ENCODE measurements around the gene TMEM184B. TPM values are rescaled to one million over a fixed set of nuclear protein-coding genes. Genes with fewer than 3 reads are reported as not detected.

The TMEM184B gene
- total RNA-seq, 1 experiment from 2014 or later = 192 TPM

DNA sequence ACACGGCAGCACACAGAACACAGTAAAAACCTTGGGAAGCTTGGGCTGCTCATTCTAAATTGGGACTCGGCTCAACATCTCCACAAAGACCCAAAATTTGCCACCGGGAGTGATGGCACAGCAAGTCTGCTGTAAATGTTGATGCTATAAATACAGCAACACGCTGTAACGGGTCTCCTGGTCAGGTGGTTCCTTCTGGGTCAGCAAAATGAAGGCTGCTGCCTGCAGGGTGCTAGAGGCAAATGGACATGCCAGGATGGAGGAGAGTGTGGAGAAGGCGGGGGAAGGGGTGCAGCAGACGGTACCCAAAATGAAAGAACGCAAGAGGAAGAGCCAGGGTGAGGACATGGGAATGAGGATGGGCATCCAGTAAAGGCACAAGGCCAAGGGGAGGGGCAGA lies 40.6 kb downstream of the TMEM184B start:
- Histone ChIP-seq H3K4me2 (no peak overlapping the region), H4K20me1 (ENCODE audit: insufficient read depth) (no peaks in the 10 kb centered on the region), H3K9me2 (ENCODE audit: insufficient read depth) (no peaks in the 10 kb centered on the region), H3K9me3 (ENCODE audit: insufficient read depth, low read depth) (no peaks in the 10 kb centered on the region), H3K27me3 (ENCODE audit: insufficient read depth, low read depth) (no peaks in the 10 kb centered on the region), H3F3A (ENCODE audit: insufficient read depth, low read depth) (peaks cover 43% of the 10 kb centered on the region), H3K79me2 (ENCODE audit: low read depth) (peaks cover 56% of the 10 kb centered on the region), H2AFZ (no peak overlapping the region), H3K4me3 (no peak overlapping the region), H3K4me1 (replicated peaks; ENCODE audit: insufficient read depth) (peaks cover 68% of the 10 kb centered on the region), H3K27ac (no peak overlapping the region), H3K36me3 (ENCODE audit: low read depth) (peaks cover 64% of the 10 kb centered on the region)
- TF ChIP-seq CTCF (conservative IDR thresholded peaks at IDR 0.05) (no peak), EZH2 (IDR thresholded peaks at IDR 0.05; ENCODE audit: low read depth) (no peak)
- ChIA-PET POLR2A (ENCODE audit: unreplicated experiment) (no interaction called here), CTCF (no interaction called here)
- DNase-seq = no peak
- intact Hi-C loops (cut with micrococcal nuclease; ENCODE audit: unreplicated experiment) = no loop called here
- no TSS peak for BruUV-seq (replicated peaks)

- intact Hi-C loops (cut with micrococcal nuclease; ENCODE audit: unreplicated experiment) = no loop called here
- no peaks in the 10 kb centered on the region for H3K9me3 ChIP-seq (ENCODE audit: insufficient read depth, low read depth)
- CTCF ChIA-PET = interaction anchor here (0.6 kb wide), 1 partner anchor 12 kb away, joined by 3 read pairs; no protein-coding TSS in a partner anchor
Measured at GRCh38 chr22:38230916-38231315, 41.9 kb downstream of the TMEM184B start.

DNA sequence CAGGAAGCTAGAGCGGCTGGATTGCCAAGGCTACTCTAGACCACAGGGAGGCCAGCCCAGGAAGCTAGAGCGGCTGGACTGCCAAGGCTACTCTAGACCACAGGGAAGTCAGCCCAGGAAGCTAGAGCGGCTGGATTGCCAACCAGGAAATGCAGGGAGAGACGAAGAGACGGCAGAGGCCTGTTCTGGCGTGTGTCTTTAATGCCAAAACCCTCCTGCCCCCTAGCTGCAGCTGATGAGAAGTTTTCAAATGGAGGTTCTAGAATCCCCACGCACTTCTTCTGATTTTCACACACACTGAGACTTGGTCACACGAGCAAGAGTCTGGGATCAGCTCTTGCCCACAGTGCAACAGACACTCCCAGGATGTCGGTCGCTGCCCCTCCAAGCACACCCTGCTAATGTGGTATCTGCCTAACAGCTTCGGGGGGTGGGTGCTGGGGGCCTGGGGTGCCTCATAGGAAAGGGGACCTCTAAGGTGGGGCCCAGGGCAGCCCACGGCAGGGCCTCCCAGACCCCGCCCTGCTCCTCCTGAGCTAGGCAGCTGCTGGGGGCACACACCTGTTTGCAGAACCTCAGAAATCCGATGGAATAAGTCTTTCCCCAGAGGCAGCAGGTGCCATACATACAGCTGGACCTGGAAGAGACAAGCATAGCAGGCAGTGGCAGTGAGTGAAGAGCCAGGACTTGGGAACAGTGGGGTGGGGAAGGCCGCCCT lies 42.5 kb downstream of the TMEM184B start:
- Histone ChIP-seq H3F3A (ENCODE audit: insufficient read depth, low read depth) (peaks cover 43% of the 10 kb centered on the region), H3K4me2 (no peak overlapping the region), H3K27me3 (ENCODE audit: insufficient read depth, low read depth) (no peaks in the 10 kb centered on the region), H3K9me2 (ENCODE audit: insufficient read depth) (no peaks in the 10 kb centered on the region), H3K79me2 (ENCODE audit: low read depth) (peaks cover 53% of the 10 kb centered on the region), H3K4me1 (replicated peaks; ENCODE audit: insufficient read depth) (peaks cover 51% of the 10 kb centered on the region), H2AFZ (no peak overlapping the region), H3K9me3 (ENCODE audit: insufficient read depth, low read depth) (no peaks in the 10 kb centered on the region), H3K4me3 (no peak overlapping the region), H4K20me1 (ENCODE audit: insufficient read depth) (no peaks in the 10 kb centered on the region), H3K27ac (0 out of 2 replicates have a peak overlapping the region, but pooled peaks have one; percentile 39), H3K36me3 (ENCODE audit: low read depth) (peaks cover 68% of the 10 kb centered on the region)
- TF ChIP-seq EZH2 (IDR thresholded peaks at IDR 0.05; ENCODE audit: low read depth) (no peak), CTCF (conservative IDR thresholded peaks at IDR 0.05) (0 out of 2 replicates have a peak, but pooled peaks have one; percentile 17)
- intact Hi-C loops (cut with micrococcal nuclease; ENCODE audit: unreplicated experiment) = no loop called here
- POLR2A ChIA-PET (ENCODE audit: unreplicated experiment) = interaction anchor here (0.5 to 0.7 kb wide), 2 partner anchors 58 to 85 kb away, joined by 4 read pairs; no protein-coding TSS in a partner anchor
- no TSS peak for BruUV-seq (replicated peaks)
- DNase-seq = no peak
- CTCF ChIA-PET = interaction anchor here (0.6 kb wide), 1 partner anchor 11 kb away, joined by 3 read pairs; no protein-coding TSS in a partner anchor

More at GRCh38 chr22:38230916-38231315, 41.9 kb downstream of the TMEM184B start:
- TF ChIP-seq CTCF (conservative IDR thresholded peaks at IDR 0.05) = no peak
- TF ChIP-seq EZH2 (IDR thresholded peaks at IDR 0.05; ENCODE audit: low read depth) = no peak
- no peaks in the 10 kb centered on the region for H4K20me1 ChIP-seq (ENCODE audit: insufficient read depth)
- H3F3A ChIP-seq (ENCODE audit: insufficient read depth, low read depth) = peaks cover 37% of the 10 kb centered on the region
- peaks cover 57% of the 10 kb centered on the region for H3K4me1 ChIP-seq (replicated peaks; ENCODE audit: insufficient read depth)
- H3K27me3 ChIP-seq (ENCODE audit: insufficient read depth, low read depth) = no peaks in the 10 kb centered on the region
- H2AFZ ChIP-seq = no peak overlapping the region
- H3K9me2 ChIP-seq (ENCODE audit: insufficient read depth) = no peaks in the 10 kb centered on the region
- H3K36me3 ChIP-seq (ENCODE audit: low read depth) = peaks cover 69% of the 10 kb centered on the region
- H3K4me2 ChIP-seq = no peak overlapping the region
- DNase-seq = no peak
- H3K27ac ChIP-seq = 0 out of 2 replicates have a peak overlapping the region, but pooled peaks have one; percentile 39
- no TSS peak for BruUV-seq (replicated peaks)
- peaks cover 59% of the 10 kb centered on the region for H3K79me2 ChIP-seq (ENCODE audit: low read depth)
- H3K4me3 ChIP-seq = no peak overlapping the region
- POLR2A ChIA-PET (ENCODE audit: unreplicated experiment) = no interaction called here

Data from PC-9 (cell line).